ENCODE data around the gene LIN9. TPM values are rescaled to one million over a fixed set of nuclear protein-coding genes. Genes with fewer than 3 reads are reported as not detected.
"Not testable (repeated sequence)": the region's sequence is repeated elsewhere in the genome, so short reads cannot be mapped to it uniquely, and the experiment has no call there.

The LIN9 gene
- total and polyA plus RNA-seq, 2 donors (not counting 1 experiment from before 2014, with no cell fraction given), result 2.3 to 2.8 TPM

DNA sequence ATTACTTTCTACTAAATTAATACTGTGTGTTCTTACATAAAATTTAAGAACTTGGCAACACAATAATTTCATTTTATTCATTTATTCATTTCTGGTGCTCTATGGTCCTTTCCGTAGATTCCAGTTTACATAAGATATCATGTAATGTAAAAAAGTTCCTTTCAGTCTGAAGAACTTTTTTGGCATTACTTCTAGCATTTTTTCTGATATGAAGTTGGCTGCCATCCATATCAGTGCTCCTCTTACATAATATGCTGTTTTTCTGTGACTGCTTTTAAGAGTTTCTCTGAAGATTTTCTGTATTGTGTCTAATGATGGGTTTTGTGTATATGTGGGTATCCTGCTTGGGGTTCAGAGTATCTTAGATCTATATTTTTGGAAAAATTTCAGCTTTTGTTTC lies 34.8 kb downstream of the LIN9 start:
- Histone ChIP-seq H4K20me1 (ENCODE audit: control insufficient read depth, extremely low read depth, insufficient read depth, low read length) (no peaks in the 10 kb centered on the region), H3K4me2 (ENCODE audit: extremely low read depth, insufficient read depth, low read length) (no peak overlapping the region), H2AFZ (ENCODE audit: low read length) (no peak overlapping the region), H3K27ac (ENCODE audit: insufficient read depth, low read length) (no peak overlapping the region), H3K9me3 (ENCODE audit: control insufficient read depth, insufficient read depth, low read depth, low read length) (no peaks in the 10 kb centered on the region), H3K79me2 (ENCODE audit: control insufficient read depth, insufficient read depth, low read length) (no peaks in the 10 kb centered on the region), H3K36me3 (ENCODE audit: control insufficient read depth, insufficient read depth, low read length) (no peaks in the 10 kb centered on the region), H3K27me3 (ENCODE audit: control insufficient read depth, insufficient read depth, low read length) (no peaks in the 10 kb centered on the region), H3K4me1 (ENCODE audit: control insufficient read depth, extremely low read depth, insufficient read depth, low read length) (no peaks in the 10 kb centered on the region), H3K4me3 (replicated peaks in 1 of 4; ENCODE audit: control extremely low read depth in 1 of 4, insufficient read depth in 1 of 4, low read depth in 3 of 4, low read length in 4 of 4) (no peak overlapping the region), H3K9ac (ENCODE audit: insufficient read depth, low read length) (no peak overlapping the region)
- peak in 1 of 2 donors; percentile 21 for DNase-seq (ENCODE audit: low read depth in 2 of 2)
- TF ChIP-seq EZH2 (IDR thresholded peaks at IDR 0.05; ENCODE audit: low read length, missing control alignments), result no peak
- TF ChIP-seq, protein P1, sequence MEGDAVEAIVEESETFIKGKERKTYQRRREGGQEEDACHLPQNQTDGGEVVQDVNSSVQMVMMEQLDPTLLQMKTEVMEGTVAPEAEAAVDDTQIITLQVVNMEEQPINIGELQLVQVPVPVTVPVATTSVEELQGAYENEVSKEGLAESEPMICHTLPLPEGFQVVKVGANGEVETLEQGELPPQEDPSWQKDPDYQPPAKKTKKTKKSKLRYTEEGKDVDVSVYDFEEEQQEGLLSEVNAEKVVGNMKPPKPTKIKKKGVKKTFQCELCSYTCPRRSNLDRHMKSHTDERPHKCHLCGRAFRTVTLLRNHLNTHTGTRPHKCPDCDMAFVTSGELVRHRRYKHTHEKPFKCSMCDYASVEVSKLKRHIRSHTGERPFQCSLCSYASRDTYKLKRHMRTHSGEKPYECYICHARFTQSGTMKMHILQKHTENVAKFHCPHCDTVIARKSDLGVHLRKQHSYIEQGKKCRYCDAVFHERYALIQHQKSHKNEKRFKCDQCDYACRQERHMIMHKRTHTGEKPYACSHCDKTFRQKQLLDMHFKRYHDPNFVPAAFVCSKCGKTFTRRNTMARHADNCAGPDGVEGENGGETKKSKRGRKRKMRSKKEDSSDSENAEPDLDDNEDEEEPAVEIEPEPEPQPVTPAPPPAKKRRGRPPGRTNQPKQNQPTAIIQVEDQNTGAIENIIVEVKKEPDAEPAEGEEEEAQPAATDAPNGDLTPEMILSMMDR (conservative IDR thresholded peaks at IDR 0.05 in 1 of 2, IDR thresholded peaks at IDR 0.05 in 1 of 2; ENCODE audit: low read depth in 1 of 2, low read length in 2 of 2), result no peak

DNA sequence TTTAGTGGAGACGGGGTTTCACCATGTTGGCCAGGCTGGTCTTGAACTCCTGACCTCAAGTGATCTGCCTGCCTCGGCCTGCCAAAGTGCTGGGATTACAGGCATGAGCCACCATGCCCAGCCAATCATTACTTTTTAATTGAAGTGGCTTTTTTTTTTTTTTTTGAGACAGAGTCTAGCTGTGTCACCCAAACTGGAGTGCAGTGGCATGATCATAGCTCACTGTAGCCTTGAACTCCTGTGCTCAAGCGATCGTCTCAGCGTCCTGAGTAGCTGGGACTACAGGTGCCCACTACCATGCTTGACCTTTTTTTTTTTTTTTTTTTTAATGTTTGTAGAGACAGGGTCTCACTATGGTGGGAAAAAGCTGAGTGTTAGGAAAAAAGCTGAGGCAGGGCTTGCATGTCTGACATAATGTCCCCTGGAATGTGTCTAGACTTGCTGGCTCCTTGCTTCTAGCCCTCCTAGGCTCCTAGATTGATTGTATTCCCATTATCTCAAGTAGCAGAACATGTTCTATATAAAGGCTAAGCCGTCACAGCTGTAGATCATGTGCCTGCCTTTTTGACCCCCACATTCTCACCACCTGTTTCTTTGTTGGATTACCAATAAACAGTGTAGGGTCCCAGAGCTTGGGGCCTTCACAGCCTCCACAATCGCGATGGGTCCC lies 36.6 kb downstream of the LIN9 start:
- not testable (repeated sequence) for H3K79me2 ChIP-seq (ENCODE audit: control insufficient read depth, insufficient read depth, low read length); H3K4me2 ChIP-seq (ENCODE audit: extremely low read depth, insufficient read depth, low read length); H3K9ac ChIP-seq (ENCODE audit: insufficient read depth, low read length); H2AFZ ChIP-seq (ENCODE audit: low read length); H3K9me3 ChIP-seq (ENCODE audit: control insufficient read depth, insufficient read depth, low read depth, low read length); H3K27me3 ChIP-seq (ENCODE audit: control insufficient read depth, insufficient read depth, low read length); H3K36me3 ChIP-seq (ENCODE audit: control insufficient read depth, insufficient read depth, low read length); H4K20me1 ChIP-seq (ENCODE audit: control insufficient read depth, extremely low read depth, insufficient read depth, low read length); H3K4me1 ChIP-seq (ENCODE audit: control insufficient read depth, extremely low read depth, insufficient read depth, low read length); H3K27ac ChIP-seq (ENCODE audit: insufficient read depth, low read length); H3K4me3 ChIP-seq (replicated peaks in 1 of 4; ENCODE audit: control extremely low read depth in 1 of 4, insufficient read depth in 1 of 4, low read depth in 3 of 4, low read length in 4 of 4)
- peak in 1 of 2 donors; percentile 56 for DNase-seq (ENCODE audit: low read depth in 2 of 2)

DNA sequence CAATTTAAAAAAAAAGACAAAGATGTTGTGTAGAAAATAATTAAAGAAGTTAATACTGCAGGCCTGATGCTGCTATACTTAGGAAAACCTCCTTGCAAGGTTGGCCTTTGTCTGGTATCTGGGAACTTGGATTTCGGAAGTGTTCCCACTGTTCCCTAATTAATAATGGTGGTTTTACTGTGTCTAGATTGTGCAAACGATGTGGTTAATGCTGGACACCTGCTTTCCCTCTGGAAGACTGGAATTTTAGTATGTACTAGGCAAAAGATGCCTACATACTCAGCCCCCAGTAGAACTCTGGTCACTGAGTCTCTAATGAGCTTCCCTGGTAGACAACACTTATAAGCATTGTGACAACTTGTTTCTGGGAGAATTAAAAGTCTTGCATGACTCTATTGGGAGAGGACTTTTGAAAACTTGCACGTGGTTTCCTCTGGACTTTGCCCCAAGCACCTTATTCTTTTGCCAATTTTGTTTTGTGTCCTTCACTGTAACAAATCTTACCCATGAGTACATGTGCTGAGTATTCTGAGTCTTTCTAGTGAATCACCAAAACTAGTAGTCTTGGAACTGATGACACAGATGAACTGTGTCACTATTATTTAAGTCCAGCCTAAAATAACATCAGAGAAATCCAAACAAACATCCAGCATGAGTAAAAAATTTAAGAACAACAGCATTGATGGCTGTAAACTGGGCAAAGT lies 40.4 kb downstream of the LIN9 start:
- H4K20me1 ChIP-seq (ENCODE audit: control insufficient read depth, extremely low read depth, insufficient read depth, low read length), result no peaks in the 10 kb centered on the region
- H3K27me3 ChIP-seq (ENCODE audit: control insufficient read depth, insufficient read depth, low read length), result no peaks in the 10 kb centered on the region
- TF ChIP-seq, protein P1 (conservative IDR thresholded peaks at IDR 0.05 in 1 of 2, IDR thresholded peaks at IDR 0.05 in 1 of 2; ENCODE audit: low read depth in 1 of 2, low read length in 2 of 2), result no peak
- TF ChIP-seq EZH2 (IDR thresholded peaks at IDR 0.05; ENCODE audit: low read length, missing control alignments), result no peak
- no peak overlapping the region for H3K27ac ChIP-seq (ENCODE audit: insufficient read depth, low read length)
- no peaks in the 10 kb centered on the region for H3K36me3 ChIP-seq (ENCODE audit: control insufficient read depth, insufficient read depth, low read length)
- H3K4me3 ChIP-seq (replicated peaks in 1 of 4; ENCODE audit: control extremely low read depth in 1 of 4, insufficient read depth in 1 of 4, low read depth in 3 of 4, low read length in 4 of 4), result no peak overlapping the region
- H3K79me2 ChIP-seq (ENCODE audit: control insufficient read depth, insufficient read depth, low read length), result no peaks in the 10 kb centered on the region
- no peak overlapping the region for H3K4me2 ChIP-seq (ENCODE audit: extremely low read depth, insufficient read depth, low read length)
- no peaks in the 10 kb centered on the region for H3K9me3 ChIP-seq (ENCODE audit: control insufficient read depth, insufficient read depth, low read depth, low read length)
- H2AFZ ChIP-seq (ENCODE audit: low read length), result no peak overlapping the region
- no peak overlapping the region for H3K9ac ChIP-seq (ENCODE audit: insufficient read depth, low read length)
- H3K4me1 ChIP-seq (ENCODE audit: control insufficient read depth, extremely low read depth, insufficient read depth, low read length), result no peaks in the 10 kb centered on the region
- peak; percentile 42 to 60 for DNase-seq (ENCODE audit: low read depth in 2 of 2)
